Mesodermal cell (in vitro differentiated cells): ENCODE results near the gene IQGAP1.
"Not testable (repeated sequence)": the region's sequence is repeated elsewhere in the genome, so short reads cannot be mapped to it uniquely, and the experiment has no call there.

Experiments
- H3K27ac ChIP-seq: 2 replicates; pipeline ENCODE4 v1.7.0; 2013; ENCODE audit warnings: mild to moderate bottlenecking, low read depth, low read length, moderate library complexity; ENCODE audit not compliant: severe bottlenecking
- H3K36me3 ChIP-seq: 2 replicates; pipeline ENCODE4 v1.7.1; 2013; ENCODE audit warnings: mild to moderate bottlenecking, low read length, moderate library complexity; ENCODE audit not compliant: control insufficient read depth, insufficient read depth
- H3K4me1 ChIP-seq: one replicate; pipeline ENCODE4 v1.7.1; 2013; ENCODE audit warnings: mild to moderate bottlenecking, low read length; ENCODE audit not compliant: insufficient read depth, control insufficient read depth, poor library complexity, severe bottlenecking
- H3K4me3 ChIP-seq: 2 replicates; pipeline ENCODE4 v1.7.0; 2013; ENCODE audit warnings: low read length, control low read depth, mild to moderate bottlenecking; ENCODE audit not compliant: insufficient read depth, poor library complexity, severe bottlenecking; ENCODE audit errors: extremely low read depth
- H3K9me3 ChIP-seq: 2 replicates; pipeline ENCODE4 v1.7.1; 2013; ENCODE audit warnings: mild to moderate bottlenecking, low read length, moderate library complexity; ENCODE audit not compliant: control insufficient read depth
- WGBS, 2 experiments: methylation state at CpG; one replicate each; pipeline ENCODE4 v1.1.5; 2013; ENCODE audit warnings: missing lambda C conversion rate in 2 of 2; ENCODE audit not compliant: insufficient coverage in 2 of 2; 5-methylcytosine and 5-hydroxymethylcytosine counted together

IQGAP1 gene

DNA sequence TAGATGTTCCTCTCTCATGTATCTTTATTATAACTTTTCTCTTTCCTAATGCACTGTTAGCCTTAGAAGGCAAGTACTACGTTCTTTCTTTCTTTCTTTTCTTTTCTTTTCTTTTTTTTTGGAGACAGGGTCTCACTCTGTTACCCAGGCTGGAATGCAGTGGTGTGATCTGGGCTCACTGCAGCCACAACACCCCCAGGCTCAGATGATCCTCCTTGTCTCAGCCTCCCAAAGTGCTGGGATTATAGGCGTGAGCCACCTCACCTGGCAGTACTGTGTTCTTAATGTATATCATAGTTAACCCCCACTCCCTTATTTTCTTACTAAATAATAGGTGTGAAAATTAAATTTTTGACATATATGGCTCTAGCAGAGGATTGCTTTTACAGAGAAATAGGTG is 23.1 kb downstream of the IQGAP1 start:
- Histone ChIP-seq H3K4me1 (peaks cover 56% of the 10 kb centered on the region), H3K27ac (peak overlapping the region; percentile 18), H3K4me3 (no peak overlapping the region), H3K36me3 (peaks cover 21% of the 10 kb centered on the region), H3K9me3 (no peaks in the 10 kb centered on the region)
- WGBS, 2 experiments = 90% methylated on average over 1 of the region's 2 CpGs; no CpG with 5 or more reads in 1 of the 2 experiments

GRCh38 chr15:90412356-90413194 is 24.5 kb downstream of the IQGAP1 start:
- Histone ChIP-seq H3K4me1 (peaks cover 48% of the 10 kb centered on the region), H3K27ac (peak overlapping the region; percentile 94), H3K9me3 (no peaks in the 10 kb centered on the region), H3K36me3 (peaks cover 21% of the 10 kb centered on the region), H3K4me3 (no peak overlapping the region)
- WGBS, 2 experiments = 65 to 80% methylated on average over 1 to 2 of the region's 3 CpGs

- Histone ChIP-seq H3K36me3 (peaks cover 17% of the 10 kb centered on the region), H3K4me3 (no peak overlapping the region), H3K27ac (peak overlapping the region; percentile 94), H3K9me3 (no peaks in the 10 kb centered on the region), H3K4me1 (peaks cover 44% of the 10 kb centered on the region)
- 67 to 76% methylated on average over 6 to 7 of the region's 10 CpGs for WGBS, 2 experiments
Observed at GRCh38 chr15:90413411-90414379, 25.7 kb downstream of the IQGAP1 start.

DNA sequence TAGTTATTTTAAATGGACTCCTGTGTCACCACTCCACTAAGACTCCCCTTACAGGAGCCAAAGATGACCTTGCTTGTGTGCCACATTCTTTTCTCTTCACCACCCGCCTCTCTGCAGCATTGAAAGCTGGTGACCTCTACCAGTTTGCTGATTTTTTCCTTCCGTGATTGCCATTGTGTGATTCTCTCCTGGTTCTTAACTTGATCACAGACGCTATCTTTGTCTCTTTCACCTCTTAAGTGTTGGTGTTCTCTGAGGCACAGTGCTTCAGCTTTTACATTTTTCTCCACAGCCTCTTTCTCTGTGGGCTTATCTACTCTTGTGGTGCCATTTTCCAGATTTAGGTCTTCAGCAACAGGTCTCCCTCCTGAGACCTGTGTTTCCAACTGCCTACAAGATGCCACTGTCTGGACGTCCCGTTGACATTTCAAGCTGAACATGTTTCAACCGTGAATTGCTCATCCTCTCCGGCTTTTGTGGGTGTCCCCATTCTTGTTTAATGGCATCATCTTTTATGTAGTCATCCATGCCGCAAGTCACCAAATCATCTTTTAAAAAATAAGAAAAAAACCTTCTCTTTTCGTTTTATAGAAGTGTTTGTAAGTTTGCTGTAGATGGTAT is 26.5 kb downstream of the IQGAP1 start:
- Histone ChIP-seq H3K9me3 (no peaks in the 10 kb centered on the region), H3K27ac (peak overlapping the region; percentile 78), H3K4me3 (no peak overlapping the region), H3K4me1 (peaks cover 51% of the 10 kb centered on the region), H3K36me3 (peaks cover 9% of the 10 kb centered on the region)
- 74 to 78% methylated on average over 6 to 7 of the region's 9 CpGs for WGBS, 2 experiments

DNA sequence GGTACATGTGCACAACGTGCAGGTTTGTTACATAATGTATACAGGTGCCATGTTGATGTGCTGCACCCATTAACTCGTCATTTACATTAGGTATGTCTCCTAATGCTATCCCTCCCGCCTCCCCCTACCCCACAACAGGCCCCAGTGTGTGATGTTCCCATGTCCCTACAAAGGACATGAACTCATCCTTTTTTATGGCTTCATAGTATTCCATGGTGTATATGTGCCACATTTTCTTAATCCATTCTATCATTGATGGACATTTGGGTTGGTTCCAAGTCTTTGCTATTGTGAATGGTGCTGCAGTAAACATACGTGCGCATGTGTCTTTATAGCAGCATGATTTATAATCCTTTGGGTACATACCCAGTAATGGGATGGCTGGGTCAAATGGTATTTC is 28.0 kb downstream of the IQGAP1 start:
- H3K4me3 ChIP-seq, H3K27ac ChIP-seq, H3K9me3 ChIP-seq, H3K36me3 ChIP-seq: not testable (repeated sequence)
- H3K4me1 ChIP-seq = peaks cover 62% of the 10 kb centered on the region
- 90 to 100% methylated on average over 1 to 2 of the region's 5 CpGs for WGBS, 2 experiments

DNA sequence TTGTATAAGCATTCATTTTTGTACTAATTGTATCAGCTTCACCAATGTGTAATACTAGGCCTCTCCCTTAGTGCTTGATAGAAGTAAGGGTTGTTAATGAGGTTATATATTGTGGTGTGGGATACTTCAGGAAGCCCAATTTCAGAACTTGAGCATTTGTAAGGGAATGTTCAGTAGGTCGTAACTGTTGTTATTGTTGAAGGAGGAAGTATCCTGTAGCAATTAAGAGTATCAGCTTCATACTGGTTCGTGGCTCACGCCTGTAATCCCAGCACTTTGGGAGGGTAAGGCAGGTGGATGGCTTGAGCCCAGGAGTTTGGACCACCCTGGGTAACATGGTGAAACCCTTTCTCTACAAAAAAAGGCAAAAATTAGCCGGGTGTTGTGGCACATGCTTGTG is 30.6 kb downstream of the IQGAP1 start:
- Histone ChIP-seq H3K4me1 (peaks cover 51% of the 10 kb centered on the region), H3K9me3 (no peaks in the 10 kb centered on the region), H3K27ac (no peak overlapping the region), H3K4me3 (no peak overlapping the region), H3K36me3 (peaks cover 7% of the 10 kb centered on the region)
- 84 to 88% methylated on average over 3 of the region's 4 CpGs for WGBS, 2 experiments

DNA sequence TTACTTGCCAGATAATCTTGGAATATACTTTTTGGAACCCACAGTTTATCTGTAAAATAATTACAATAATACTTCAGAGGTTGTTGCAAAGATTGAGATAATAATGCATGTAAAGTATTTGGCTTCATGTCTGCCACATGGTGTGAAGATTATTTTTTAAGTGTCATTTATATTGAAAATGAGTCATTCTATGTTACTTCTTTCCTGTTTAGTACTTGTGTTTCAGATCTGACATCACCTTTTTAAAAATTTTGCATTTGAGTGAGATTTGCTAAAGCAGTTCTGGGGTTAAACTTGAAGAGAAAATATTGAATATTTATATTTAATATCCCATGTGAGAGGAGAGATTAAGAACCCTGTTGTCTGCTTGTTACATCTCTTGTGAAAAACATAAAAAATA is 31.2 kb downstream of the IQGAP1 start:
- Histone ChIP-seq H3K27ac (no peak overlapping the region), H3K36me3 (peaks cover 7% of the 10 kb centered on the region), H3K9me3 (no peaks in the 10 kb centered on the region), H3K4me3 (no peak overlapping the region), H3K4me1 (peaks cover 49% of the 10 kb centered on the region)

GRCh38 chr15:90419738-90420406 is 31.8 kb downstream of the IQGAP1 start:
- peak overlapping the region; percentile 23 for H3K27ac ChIP-seq
- H3K9me3 ChIP-seq = no peaks in the 10 kb centered on the region
- WGBS, 2 experiments = 83 to 97% methylated on average over 3 of the region's 6 CpGs
- peaks cover 42% of the 10 kb centered on the region for H3K4me1 ChIP-seq
- peaks cover 7% of the 10 kb centered on the region for H3K36me3 ChIP-seq
- no peak overlapping the region for H3K4me3 ChIP-seq

DNA sequence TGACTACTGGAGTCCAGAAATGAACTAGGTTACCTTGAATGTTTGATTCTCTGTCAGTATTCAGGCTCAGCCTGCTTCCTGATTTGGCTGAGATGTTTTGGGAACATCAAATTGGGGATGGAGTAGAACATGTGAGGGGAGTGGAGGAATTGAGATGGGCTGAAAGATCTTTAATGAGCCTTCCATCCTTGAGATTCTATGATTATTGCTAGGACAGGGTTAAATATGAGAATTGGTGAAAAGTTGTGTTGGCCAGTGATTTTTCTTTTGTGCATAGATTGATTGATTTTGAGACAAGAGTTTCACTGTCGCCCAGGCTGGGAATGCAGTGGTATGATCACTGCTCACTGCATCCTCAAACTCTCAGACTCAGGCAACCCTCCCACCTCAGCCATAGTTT is 32.4 kb downstream of the IQGAP1 start:
- H3K4me3 ChIP-seq = no peak overlapping the region
- peaks cover 6% of the 10 kb centered on the region for H3K36me3 ChIP-seq
- H3K4me1 ChIP-seq = peaks cover 46% of the 10 kb centered on the region
- 100% methylated on average over 1 of the region's 1 CpG; no CpG with 5 or more reads in 1 of the 2 experiments for WGBS, 2 experiments
- H3K9me3 ChIP-seq = no peaks in the 10 kb centered on the region
- H3K27ac ChIP-seq = no peak overlapping the region

GRCh38 chr15:90421527-90421926 is 33.5 kb downstream of the IQGAP1 start:
- WGBS, 2 experiments = 92 to 100% methylated on average over 3 of the region's 3 CpGs
- Histone ChIP-seq H3K36me3 (no peaks in the 10 kb centered on the region), H3K27ac (peak overlapping the region; percentile 36), H3K4me3 (no peak overlapping the region), H3K4me1 (peaks cover 52% of the 10 kb centered on the region), H3K9me3 (no peaks in the 10 kb centered on the region)
